SK-N-SH (cell line): ENCODE measurements around the gene CCDC30. TPM values are rescaled to one million over a fixed set of nuclear protein-coding genes. Genes with fewer than 3 reads are reported as not detected.
"Not testable (repeated sequence)": the region's sequence is repeated elsewhere in the genome, so short reads cannot be mapped to it uniquely, and the experiment has no call there.

ENCODE experiments used
- CTCF ChIA-PET: fragments of 300-600, 350-600 bp; formaldehyde crosslinking; extraction: SDS; loops from one replicate; lab custom pipeline; 2021; lab: Yijun Ruan, JAX
- POLR2A ChIA-PET: fragments of 350-600 bp; sonication (Branson Sonifier 250); formaldehyde crosslinking; extraction: SDS; loops from one replicate; lab custom pipeline; 2020; ENCODE audit warnings: antibody characterized with exemption, inconsistent platforms; lab: Yijun Ruan, JAX
- DNase-seq: peaks from one replicate; pipeline ENCODE4 v3.0.0; 2012
- H2AFZ ChIP-seq: fragments of 200-600 bp; sonication (generic); 2 replicates; pipeline ENCODE4 v1.8.1; 2016; ENCODE audit warnings: antibody characterized with exemption, mild to moderate bottlenecking, low read depth
- H3F3A ChIP-seq: fragments of 200-600 bp; sonication (generic); replicated peaks from 2 replicates; pipeline ENCODE3; 2016; ENCODE audit warnings: antibody characterized with exemption, mild to moderate bottlenecking; ENCODE audit not compliant: insufficient read depth
- H3K27ac ChIP-seq, 2 experiments: fragments of 200-500 bp in 1 of 2; fragments of 200-600 bp in 1 of 2; sonication (Bioruptor generic) in 1 of 2; sonication (generic), shearing (Covaris generic) in 1 of 2; 2 replicates each; pipeline versions ENCODE4 v1.5.1 to v1.6.1; 2014 to 2016; ENCODE audit warnings: low read depth in 2 of 2, inconsistent platforms in 1 of 2, low read length in 1 of 2, mild to moderate bottlenecking in 1 of 2, mixed read lengths in 1 of 2
- H3K27me3 ChIP-seq: fragments of 200-600 bp; sonication (generic), shearing (Covaris generic); 2 replicates; pipeline ENCODE4 v1.6.1; 2016; ENCODE audit warnings: mixed run types; ENCODE audit not compliant: insufficient read depth
- H3K36me3 ChIP-seq, 2 experiments: fragments of 200-500 bp in 1 of 2; fragments of 200-600 bp in 1 of 2; sonication (Bioruptor generic) in 1 of 2; sonication (generic) in 1 of 2; replicated peaks in 1 of 2; 2 replicates each; pipeline versions ENCODE3 to v1.5.1; 2014 to 2016; ENCODE audit warnings: low read length in 1 of 2, mild to moderate bottlenecking in 1 of 2; ENCODE audit not compliant: insufficient read depth in 2 of 2, control insufficient read depth in 1 of 2
- H3K4me1 ChIP-seq, 2 experiments: fragments of 200-500 bp in 1 of 2; fragments of 200-600 bp in 1 of 2; sonication (Bioruptor generic) in 1 of 2; sonication (generic), shearing (Covaris generic) in 1 of 2; 2 replicates each; pipeline versions ENCODE4 v1.5.1 to v1.6.1; 2014 to 2016; ENCODE audit warnings: low read depth in 1 of 2, low read length in 1 of 2, mixed run types in 1 of 2; ENCODE audit not compliant: insufficient read depth in 2 of 2, control insufficient read depth in 1 of 2
- H3K4me2 ChIP-seq: fragments of 200-600 bp; sonication (generic), shearing (Covaris generic); 2 replicates; pipeline ENCODE4 v1.6.1; 2017; ENCODE audit warnings: mixed run types
- H3K4me3 ChIP-seq, 2 experiments: fragments of 200-500 bp in 1 of 2; fragments of 200-600 bp in 1 of 2; sonication (Bioruptor generic) in 1 of 2; sonication (generic), shearing (Covaris generic) in 1 of 2; 2 replicates each; pipeline versions ENCODE4 v1.5.1 to v1.8.1; 2014 to 2016; ENCODE audit warnings: low read depth in 2 of 2, inconsistent platforms in 1 of 2, low read length in 1 of 2, mild to moderate bottlenecking in 1 of 2, mixed read lengths in 1 of 2, moderate library complexity in 1 of 2
- H3K79me2 ChIP-seq: fragments of 200-600 bp; sonication (generic); 2 replicates; pipeline ENCODE4 v1.8.1; 2017; ENCODE audit warnings: mild to moderate bottlenecking; ENCODE audit not compliant: insufficient read depth
- H3K9ac ChIP-seq: fragments of 200-600 bp; sonication (generic); 2 replicates; pipeline ENCODE4 v1.6.1; 2017; ENCODE audit warnings: mixed run types
- H3K9me2 ChIP-seq: fragments of 200-600 bp; sonication (generic); 2 replicates; pipeline ENCODE4 v1.6.1; 2017; ENCODE audit warnings: mixed run types
- H3K9me3 ChIP-seq: fragments of 200-600 bp; sonication (generic); 2 replicates; pipeline ENCODE4 v1.6.1; 2017; ENCODE audit warnings: mixed run types, mild to moderate bottlenecking, moderate library complexity
- H4K20me1 ChIP-seq: fragments of 200-600 bp; sonication (generic); 2 replicates; pipeline ENCODE4 v1.6.1; 2017; ENCODE audit warnings: mild to moderate bottlenecking, mixed run types; ENCODE audit not compliant: insufficient read depth
- CTCF ChIP-seq: fragments of 200-600 bp; sonication (generic); IDR thresholded peaks from 2 replicates; pipeline ENCODE4 v1.6.1; 2017; ENCODE audit warnings: antibody characterized with exemption, mild to moderate bottlenecking, moderate library complexity
- ELF1 ChIP-seq: IDR thresholded peaks from 2 replicates; pipeline ENCODE4 v1.4.0; 2012
- EP300 ChIP-seq, 2 experiments: IDR thresholded peaks; 2 replicates each; pipeline versions ENCODE4 v1.4.0 to v1.6.1; 2012; ENCODE audit warnings: borderline replicate concordance in 1 of 2, low read depth in 1 of 2, low read length in 1 of 2
- EZH2phosphoT487 ChIP-seq: fragments of 200-600 bp; sonication (generic); IDR thresholded peaks from 2 replicates; pipeline ENCODE4 v1.6.1; 2017; ENCODE audit warnings: low read depth, mixed run types, mild to moderate bottlenecking, antibody characterized with exemption, moderate library complexity, borderline replicate concordance
- FOXJ3 ChIP-seq: sonication (generic); formaldehyde crosslinking; IDR thresholded peaks from 2 replicates; pipeline ENCODE4 v1.5.1; 2020; ENCODE audit warnings: mild to moderate bottlenecking, missing genetic modification reagents
- GABPA ChIP-seq: IDR thresholded peaks from 2 replicates; pipeline ENCODE4 v1.4.0; 2012; ENCODE audit warnings: low read depth, mild to moderate bottlenecking
- RFX5 ChIP-seq: IDR thresholded peaks from 2 replicates; pipeline ENCODE4 v1.6.1; 2012; ENCODE audit warnings: mild to moderate bottlenecking, improper control_type of control experiment, low read length
- RXRA ChIP-seq: IDR thresholded peaks from 2 replicates; pipeline ENCODE4 v1.4.0; 2012; ENCODE audit warnings: low read depth, mild to moderate bottlenecking, borderline replicate concordance
- SMC3 ChIP-seq: IDR thresholded peaks from 2 replicates; pipeline ENCODE4 v1.6.1; 2012; ENCODE audit warnings: low read depth, low read length, improper control_type of control experiment
- TAF1 ChIP-seq: IDR thresholded peaks from 2 replicates; pipeline ENCODE4 v1.6.1; 2012; ENCODE audit warnings: low read depth, mild to moderate bottlenecking, low read length, moderate library complexity, borderline replicate concordance
- TCF12 ChIP-seq: IDR thresholded peaks from 2 replicates; pipeline ENCODE4 v1.4.0; 2012
- WGBS: methylation state at CpG from one replicate; pipeline ENCODE4 v1.1.6; 2017; ENCODE audit warnings: low lambda C conversion rate; 5-methylcytosine and 5-hydroxymethylcytosine counted together
- polyA plus RNA-seq, 3 experiments: library from polyadenylated mRNA; depleted of rRNA; stranded (reverse); fragments of >200 nt; gene quantifications; 2 replicates each; pipeline ENCODE4 v1.2.3, GENCODE V29; 2012
- TF ChIP-seq, protein P1 (sequence below): IDR thresholded peaks from 2 replicates; pipeline ENCODE4 v1.4.0; 2012; ENCODE audit warnings: low read depth, borderline replicate concordance
- TF ChIP-seq, protein P2 (sequence below): IDR thresholded peaks from 2 replicates; pipeline ENCODE4 v1.6.1; 2012; ENCODE audit warnings: mild to moderate bottlenecking, low read depth, low read length, moderate library complexity
- TF ChIP-seq, protein P3 (sequence below): IDR thresholded peaks from 2 replicates; pipeline ENCODE4; 2012

Gene CCDC30
- polyA plus RNA-seq, 1 of the 3 experiments (the other 2 are of a cell fraction), result 0.94 TPM

DNA sequence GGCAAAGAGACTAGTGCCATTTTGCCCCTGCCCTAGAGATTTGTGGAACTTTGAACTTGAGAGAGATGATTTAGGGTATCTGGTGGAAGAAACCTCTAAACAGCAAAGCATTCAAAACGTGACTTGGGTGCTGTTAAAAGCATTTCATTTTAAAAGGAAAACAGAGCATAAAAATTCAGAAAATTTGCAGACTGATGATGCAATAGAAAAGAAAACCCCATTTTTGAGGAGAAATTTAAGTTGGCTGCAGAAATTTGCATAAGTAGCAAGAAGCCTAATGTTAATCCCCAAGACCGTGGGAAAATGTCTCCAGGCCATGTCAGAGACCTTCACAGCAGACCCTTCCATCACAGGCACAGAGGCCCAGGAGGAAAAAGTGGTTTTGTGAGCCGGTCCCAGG lies 164.1 kb downstream of the CCDC30 start:
- H3K27me3 ChIP-seq, H3K36me3 ChIP-seq, H3K4me1 ChIP-seq, H3K9me3 ChIP-seq, DNase-seq, H3K4me3 ChIP-seq, POLR2A ChIA-PET, H3K4me2 ChIP-seq, H2AFZ ChIP-seq, H3F3A ChIP-seq, H4K20me1 ChIP-seq, H3K27ac ChIP-seq, CTCF ChIA-PET, H3K9ac ChIP-seq, H3K79me2 ChIP-seq, H3K9me2 ChIP-seq: not testable (repeated sequence)
- WGBS, result 19% methylated on average over 3 of the region's 3 CpGs

DNA sequence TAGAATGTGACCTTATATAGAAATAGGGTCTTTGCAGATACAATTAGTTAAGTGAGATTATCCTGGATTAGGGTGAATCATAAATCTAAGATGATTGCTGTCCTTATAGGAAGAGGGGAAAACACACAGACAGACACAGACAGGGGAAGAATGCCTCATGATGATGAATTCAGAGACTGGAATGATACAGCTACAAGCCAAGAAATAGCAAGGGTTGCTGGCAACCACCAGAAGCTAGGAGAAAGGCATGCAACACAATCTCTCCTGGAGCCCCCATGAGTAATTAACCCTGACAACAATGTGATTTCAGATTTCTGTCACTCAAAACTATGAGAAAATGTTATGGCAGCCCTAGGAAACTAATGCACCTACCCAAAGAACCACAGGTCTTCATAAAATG lies 176.0 kb downstream of the CCDC30 start:
- ChIA-PET POLR2A (no interaction called here), CTCF (no interaction called here)
- DNase-seq, result no peak
- H3K4me1 ChIP-seq, result no peaks in the 10 kb centered on the region
- no peaks in the 10 kb centered on the region for H3K79me2 ChIP-seq
- no peaks in the 10 kb centered on the region for H3K9me3 ChIP-seq
- H4K20me1 ChIP-seq, result no peaks in the 10 kb centered on the region
- no peak for TF ChIP-seq GABPA
- TF ChIP-seq CTCF, result no peak
- no peak overlapping the region for H3K4me2 ChIP-seq
- no peak overlapping the region for H3K27ac ChIP-seq
- no peak overlapping the region for H3K4me3 ChIP-seq
- no peak overlapping the region for H3K9ac ChIP-seq
- H3F3A ChIP-seq, result no peaks in the 10 kb centered on the region
- H3K36me3 ChIP-seq, result no peaks in the 10 kb centered on the region
- no peaks in the 10 kb centered on the region for H3K27me3 ChIP-seq
- H2AFZ ChIP-seq, result no peak overlapping the region
- H3K9me2 ChIP-seq, result no peaks in the 10 kb centered on the region

- DNase-seq, result no peak
- Histone ChIP-seq H3K79me2 (no peaks in the 10 kb centered on the region), H3K4me3 (no peak overlapping the region), H3K9me3 (peaks cover 6% of the 10 kb centered on the region; the same call in 1 of the 2 replicates), H3K9ac (no peak overlapping the region), H3F3A (no peaks in the 10 kb centered on the region), H2AFZ (no peak overlapping the region), H3K27me3 (no peaks in the 10 kb centered on the region), H3K9me2 (no peaks in the 10 kb centered on the region), H3K36me3 (no peaks in the 10 kb centered on the region), H4K20me1 (no peaks in the 10 kb centered on the region), H3K4me1 (no peaks in the 10 kb centered on the region), H3K4me2 (no peak overlapping the region), H3K27ac (no peak overlapping the region)
- WGBS, result 83% methylated on average over 2 of the region's 2 CpGs
- CTCF ChIA-PET, result interaction anchor here (0.8 kb wide), 1 partner anchor 101 kb away, joined by 3 read pairs; no protein-coding TSS in a partner anchor
- POLR2A ChIA-PET, result no interaction called here
- TF ChIP-seq RFX5 (no peak), TAF1 (no peak), RXRA (no peak), SMC3 (no peak), EP300 (IDR thresholded peaks at IDR 0.05; ENCODE audit: borderline replicate concordance in 1 of 2, low read depth in 1 of 2, low read length in 1 of 2) (no peak), ELF1 (no peak), EZH2phosphoT487 (no peak), FOXJ3 (no peak), TCF12 (no peak)
- TF ChIP-seq, protein P1, sequence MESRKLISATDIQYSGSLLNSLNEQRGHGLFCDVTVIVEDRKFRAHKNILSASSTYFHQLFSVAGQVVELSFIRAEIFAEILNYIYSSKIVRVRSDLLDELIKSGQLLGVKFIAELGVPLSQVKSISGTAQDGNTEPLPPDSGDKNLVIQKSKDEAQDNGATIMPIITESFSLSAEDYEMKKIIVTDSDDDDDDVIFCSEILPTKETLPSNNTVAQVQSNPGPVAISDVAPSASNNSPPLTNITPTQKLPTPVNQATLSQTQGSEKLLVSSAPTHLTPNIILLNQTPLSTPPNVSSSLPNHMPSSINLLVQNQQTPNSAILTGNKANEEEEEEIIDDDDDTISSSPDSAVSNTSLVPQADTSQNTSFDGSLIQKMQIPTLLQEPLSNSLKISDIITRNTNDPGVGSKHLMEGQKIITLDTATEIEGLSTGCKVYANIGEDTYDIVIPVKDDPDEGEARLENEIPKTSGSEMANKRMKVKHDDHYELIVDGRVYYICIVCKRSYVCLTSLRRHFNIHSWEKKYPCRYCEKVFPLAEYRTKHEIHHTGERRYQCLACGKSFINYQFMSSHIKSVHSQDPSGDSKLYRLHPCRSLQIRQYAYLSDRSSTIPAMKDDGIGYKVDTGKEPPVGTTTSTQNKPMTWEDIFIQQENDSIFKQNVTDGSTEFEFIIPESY, result no peak
- TF ChIP-seq, protein P2, sequence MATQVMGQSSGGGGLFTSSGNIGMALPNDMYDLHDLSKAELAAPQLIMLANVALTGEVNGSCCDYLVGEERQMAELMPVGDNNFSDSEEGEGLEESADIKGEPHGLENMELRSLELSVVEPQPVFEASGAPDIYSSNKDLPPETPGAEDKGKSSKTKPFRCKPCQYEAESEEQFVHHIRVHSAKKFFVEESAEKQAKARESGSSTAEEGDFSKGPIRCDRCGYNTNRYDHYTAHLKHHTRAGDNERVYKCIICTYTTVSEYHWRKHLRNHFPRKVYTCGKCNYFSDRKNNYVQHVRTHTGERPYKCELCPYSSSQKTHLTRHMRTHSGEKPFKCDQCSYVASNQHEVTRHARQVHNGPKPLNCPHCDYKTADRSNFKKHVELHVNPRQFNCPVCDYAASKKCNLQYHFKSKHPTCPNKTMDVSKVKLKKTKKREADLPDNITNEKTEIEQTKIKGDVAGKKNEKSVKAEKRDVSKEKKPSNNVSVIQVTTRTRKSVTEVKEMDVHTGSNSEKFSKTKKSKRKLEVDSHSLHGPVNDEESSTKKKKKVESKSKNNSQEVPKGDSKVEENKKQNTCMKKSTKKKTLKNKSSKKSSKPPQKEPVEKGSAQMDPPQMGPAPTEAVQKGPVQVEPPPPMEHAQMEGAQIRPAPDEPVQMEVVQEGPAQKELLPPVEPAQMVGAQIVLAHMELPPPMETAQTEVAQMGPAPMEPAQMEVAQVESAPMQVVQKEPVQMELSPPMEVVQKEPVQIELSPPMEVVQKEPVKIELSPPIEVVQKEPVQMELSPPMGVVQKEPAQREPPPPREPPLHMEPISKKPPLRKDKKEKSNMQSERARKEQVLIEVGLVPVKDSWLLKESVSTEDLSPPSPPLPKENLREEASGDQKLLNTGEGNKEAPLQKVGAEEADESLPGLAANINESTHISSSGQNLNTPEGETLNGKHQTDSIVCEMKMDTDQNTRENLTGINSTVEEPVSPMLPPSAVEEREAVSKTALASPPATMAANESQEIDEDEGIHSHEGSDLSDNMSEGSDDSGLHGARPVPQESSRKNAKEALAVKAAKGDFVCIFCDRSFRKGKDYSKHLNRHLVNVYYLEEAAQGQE, result no peak
- TF ChIP-seq, protein P3, sequence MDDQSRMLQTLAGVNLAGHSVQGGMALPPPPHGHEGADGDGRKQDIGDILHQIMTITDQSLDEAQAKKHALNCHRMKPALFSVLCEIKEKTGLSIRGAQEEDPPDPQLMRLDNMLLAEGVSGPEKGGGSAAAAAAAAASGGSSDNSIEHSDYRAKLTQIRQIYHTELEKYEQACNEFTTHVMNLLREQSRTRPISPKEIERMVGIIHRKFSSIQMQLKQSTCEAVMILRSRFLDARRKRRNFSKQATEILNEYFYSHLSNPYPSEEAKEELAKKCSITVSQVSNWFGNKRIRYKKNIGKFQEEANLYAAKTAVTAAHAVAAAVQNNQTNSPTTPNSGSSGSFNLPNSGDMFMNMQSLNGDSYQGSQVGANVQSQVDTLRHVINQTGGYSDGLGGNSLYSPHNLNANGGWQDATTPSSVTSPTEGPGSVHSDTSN, result no peak
Observed at GRCh38 chr1:42646056-42646455, 183.0 kb downstream of the CCDC30 start.
